ENCODE measurements around the gene EXT2. TPM values are rescaled to one million over a fixed set of nuclear protein-coding genes. Genes with fewer than 3 reads are reported as not detected.

Gene EXT2
- total RNA-seq, 1 donor from 2014 or later = 48.1 TPM

- DNase-seq (ENCODE audit: low spot score) = no peak
These were observed 146.4 kb downstream of the EXT2 start for GRCh38 chr11:44241851-44242250.

- DNase-seq (ENCODE audit: low spot score) = no peak
These were observed 147.6 kb downstream of the EXT2 start for GRCh38 chr11:44243086-44243485.

GRCh38 chr11:44243595-44244343 is 148.3 kb downstream of the EXT2 start:
- DNase-seq (ENCODE audit: low spot score) = no peak

- DNase-seq (ENCODE audit: low spot score) = no peak
These were observed 149.3 kb downstream of the EXT2 start for GRCh38 chr11:44244639-44245310.

- DNase-seq (ENCODE audit: low spot score) = no peak
These were observed 151.2 kb downstream of the EXT2 start for GRCh38 chr11:44246726-44247125.

- no peak for DNase-seq (ENCODE audit: low spot score)
These were observed 152.0 kb downstream of the EXT2 start for GRCh38 chr11:44247508-44247907.

GRCh38 chr11:44248109-44248508 is 152.6 kb downstream of the EXT2 start:
- DNase-seq (ENCODE audit: low spot score) = no peak

- no peak for DNase-seq (ENCODE audit: low spot score)
These were observed 154.9 kb downstream of the EXT2 start for GRCh38 chr11:44250421-44250820.

- DNase-seq (ENCODE audit: low spot score) = no peak
These were observed 157.6 kb downstream of the EXT2 start for GRCh38 chr11:44252999-44253602.

GRCh38 chr11:44255406-44256071 is 160.1 kb downstream of the EXT2 start:
- no peak for DNase-seq (ENCODE audit: low spot score)

- no peak for DNase-seq (ENCODE audit: low spot score)
These were observed 161.3 kb downstream of the EXT2 start for GRCh38 chr11:44256673-44257291.

GRCh38 chr11:44257338-44258189 is 162.1 kb downstream of the EXT2 start:
- DNase-seq (ENCODE audit: low spot score) = no peak

GRCh38 chr11:44258190-44258489 is 162.7 kb downstream of the EXT2 start:
- no peak for DNase-seq (ENCODE audit: low spot score)

- no peak for DNase-seq (ENCODE audit: low spot score)
These were observed 163.5 kb downstream of the EXT2 start for GRCh38 chr11:44258839-44259420.

GRCh38 chr11:44260081-44260480 is 164.6 kb downstream of the EXT2 start:
- DNase-seq (ENCODE audit: low spot score) = no peak

- DNase-seq (ENCODE audit: low spot score) = no peak
These were observed 166.5 kb downstream of the EXT2 start for GRCh38 chr11:44261800-44262591.

GRCh38 chr11:44263738-44264437 is 168.4 kb downstream of the EXT2 start:
- no peak for DNase-seq (ENCODE audit: low spot score)

- DNase-seq (ENCODE audit: low spot score) = no peak
These were observed 168.9 kb downstream of the EXT2 start for GRCh38 chr11:44264438-44264749.

- DNase-seq (ENCODE audit: low spot score) = no peak
These were observed 169.3 kb downstream of the EXT2 start for GRCh38 chr11:44264761-44265160.

Data from ureter (tissue), 1 donor.